ENCODE measurements around the gene CTDSPL2. TPM values are rescaled to one million over a fixed set of nuclear protein-coding genes. Genes with fewer than 3 reads are reported as not detected.

The CTDSPL2 gene
- total RNA-seq (2012; rRNA removed), result 47.3 and 97.5 TPM in 2 replicates
- 14.9 and 17.3 TPM in 2 replicates for polyA plus RNA-seq (2012; rRNA removed)
- polyA plus RNA-seq (2012; cell fraction: cytosol; rRNA removed), result 1.2 and 2.7 TPM in 2 replicates
- 1.9 and 15.1 TPM in 2 replicates for polyA plus RNA-seq (2012; cell fraction: nucleus; rRNA removed; ENCODE audit: low replicate concordance)
- Bru-seq, nascent RNA, result percentile 76 among the genes with signal in this experiment
- BruChase-seq, experiment 1, labeled RNA remaining after a 6-hour chase, result percentile 75 among the genes with signal in this experiment
- BruChase-seq, experiment 2, labeled RNA remaining after a 2-hour chase, result percentile 72 among the genes with signal in this experiment
- long read RNA-seq, full-length matches to known transcripts, result 9 of 28 reads
- long read RNA-seq, partial matches to known transcripts, result 17 of 28 reads
- long read RNA-seq, other reads (novel, unspliced or antisense), result 2 of 28 reads

DNA sequence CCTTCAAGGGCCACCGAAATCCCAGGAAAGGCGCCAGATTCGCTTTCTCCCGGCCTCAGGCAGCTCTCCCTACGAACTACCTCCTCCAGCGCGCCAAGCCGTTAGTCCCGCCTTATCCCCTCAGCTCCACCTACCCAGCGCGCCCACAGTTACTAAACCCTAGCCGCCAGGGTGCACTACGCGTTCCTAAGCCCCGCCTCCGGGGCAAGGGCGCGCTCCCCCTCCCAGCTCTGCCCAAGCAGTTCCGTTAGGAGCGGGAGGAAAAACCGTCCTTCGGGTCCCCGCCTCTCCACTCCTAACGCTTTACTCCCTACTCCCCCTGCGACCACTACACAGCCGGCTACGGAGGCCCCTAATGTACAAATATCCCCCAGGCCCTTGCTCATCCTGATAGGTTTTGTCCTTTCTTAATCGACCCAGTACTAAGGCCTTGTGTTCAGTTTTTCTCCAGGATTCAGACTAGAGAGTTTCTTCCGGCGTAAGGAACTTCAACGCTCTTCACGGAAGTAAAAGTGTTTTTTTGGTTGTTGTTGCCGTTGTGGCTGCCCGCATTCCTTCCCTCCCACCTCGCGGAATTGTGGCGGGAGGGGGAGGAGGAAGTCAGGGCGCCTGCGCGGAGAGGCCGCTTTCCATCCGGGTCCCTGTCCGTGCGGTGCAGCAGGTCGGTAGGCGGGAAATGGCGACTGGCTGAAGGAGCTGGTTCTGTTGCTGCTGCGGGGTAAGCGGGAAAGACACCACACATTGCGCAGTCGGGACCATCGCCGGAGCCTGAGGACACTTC is at the start of gene CTDSPL2:
CTDSPL2 (plus strand) TSS at position 655 of the 781 bp plus-strand sequence. CDS start 31,386 bp downstream, outside the sequence.
- peaks cover 32% of the 10 kb centered on the region for H4K20me1 ChIP-seq (ENCODE audit: insufficient read depth, low read length)
- ChIA-PET POLR2A (ENCODE audit: unreplicated experiment) (no interaction called here), CTCF (interaction anchor here (0.6 to 1.2 kb wide), 8 partner anchors 14 to 101 kb away, joined by 3 to 6 read pairs (median 3); no protein-coding TSS in a partner anchor)
- H3K4me1 ChIP-seq (ENCODE audit: control insufficient read depth, insufficient read depth, low read length), result no peaks in the 10 kb centered on the region
- H3K23ac ChIP-seq (ENCODE audit: low read depth, low read length), result peak within 1 kb of the TSS; percentile 100
- H2AK5ac ChIP-seq (ENCODE audit: low read depth, low read length), result peak within 1 kb of the TSS; percentile 80
- peak within 1 kb of the TSS; percentile 92 for H3K18ac ChIP-seq (ENCODE audit: low read depth, low read length)
- H3K56ac ChIP-seq (ENCODE audit: extremely low read depth, insufficient read depth, low read length), result peak within 1 kb of the TSS; percentile 100
- peak within 1 kb of the TSS; percentile 93 to 100 for H4K8ac ChIP-seq (ENCODE audit: low read depth in 2 of 2, low read length in 2 of 2)
- H3K9me3 ChIP-seq (ENCODE audit: control insufficient read depth, insufficient read depth, low read length), result no peaks in the 10 kb centered on the region
- H3K27me3 ChIP-seq (ENCODE audit: control insufficient read depth, insufficient read depth, low read length), result no peaks in the 10 kb centered on the region
- dilution Hi-C loops (cut with HindIII; ENCODE audit: low sequenced_read_pairs, unreplicated experiment) (no loop called here), intact Hi-C loops (cut with micrococcal nuclease) (loop anchor here (2.0 to 5.0 kb wide), 2 partner anchors 110 to 138 kb away; partner anchors contain the start of genes EIF3J and GOLM2), in situ Hi-C loops (cut with MboI; ENCODE audit: low sequenced_read_pairs) (no loop called here)
- peak within 1 kb of the TSS; percentile 99 for H2AFZ ChIP-seq (replicated peaks; ENCODE audit: low read length, poor library complexity)
- DNase-seq (peak; percentile 98), ATAC-seq (ENCODE audit: low read depth) (peak; percentile 99)
- H3K14ac ChIP-seq (replicated peaks; ENCODE audit: low read depth, low read length), result peak within 1 kb of the TSS; percentile 100
- BruUV-seq (replicated peaks), result no TSS peak
- H4K5ac ChIP-seq (ENCODE audit: low read depth, low read length), result peak within 1 kb of the TSS; percentile 92
- TF ChIP-seq NFE2L2 (IDR thresholded peaks at IDR 0.05; ENCODE audit: low read depth, low read length) (no peak), CHD1 (IDR thresholded peaks at IDR 0.05; ENCODE audit: low read depth, low read length) (peak; percentile 76; the same call in 1 of the 2 replicates), MAZ (IDR thresholded peaks at IDR 0.05; ENCODE audit: borderline replicate concordance, low read depth, low read length) (peak; percentile 99), SMC3 (IDR thresholded peaks at IDR 0.05; ENCODE audit: low read depth, low read length) (no peak), RCOR1 (IDR thresholded peaks at IDR 0.05; ENCODE audit: insufficient replicate concordance, low read length) (no peak), MXI1 (IDR thresholded peaks at IDR 0.05; ENCODE audit: borderline replicate concordance, low read depth, low read length) (peak; percentile 28; the same call in 1 of the 2 replicates), RAD21 (IDR thresholded peaks at IDR 0.05; ENCODE audit: low read length) (peak; percentile 25), BHLHE40 (IDR thresholded peaks at IDR 0.05; ENCODE audit: low read depth, low read length) (no peak), POLR2A (IDR thresholded peaks at IDR 0.05; ENCODE audit: low read depth, low read length) (peak; percentile 87), RFX5 (IDR thresholded peaks at IDR 0.05; ENCODE audit: low read depth, low read length) (no peak)
- TF ChIP-seq, protein P1, sequence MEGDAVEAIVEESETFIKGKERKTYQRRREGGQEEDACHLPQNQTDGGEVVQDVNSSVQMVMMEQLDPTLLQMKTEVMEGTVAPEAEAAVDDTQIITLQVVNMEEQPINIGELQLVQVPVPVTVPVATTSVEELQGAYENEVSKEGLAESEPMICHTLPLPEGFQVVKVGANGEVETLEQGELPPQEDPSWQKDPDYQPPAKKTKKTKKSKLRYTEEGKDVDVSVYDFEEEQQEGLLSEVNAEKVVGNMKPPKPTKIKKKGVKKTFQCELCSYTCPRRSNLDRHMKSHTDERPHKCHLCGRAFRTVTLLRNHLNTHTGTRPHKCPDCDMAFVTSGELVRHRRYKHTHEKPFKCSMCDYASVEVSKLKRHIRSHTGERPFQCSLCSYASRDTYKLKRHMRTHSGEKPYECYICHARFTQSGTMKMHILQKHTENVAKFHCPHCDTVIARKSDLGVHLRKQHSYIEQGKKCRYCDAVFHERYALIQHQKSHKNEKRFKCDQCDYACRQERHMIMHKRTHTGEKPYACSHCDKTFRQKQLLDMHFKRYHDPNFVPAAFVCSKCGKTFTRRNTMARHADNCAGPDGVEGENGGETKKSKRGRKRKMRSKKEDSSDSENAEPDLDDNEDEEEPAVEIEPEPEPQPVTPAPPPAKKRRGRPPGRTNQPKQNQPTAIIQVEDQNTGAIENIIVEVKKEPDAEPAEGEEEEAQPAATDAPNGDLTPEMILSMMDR (conservative IDR thresholded peaks at IDR 0.05; ENCODE audit: low read depth, low read length), result peak; percentile 48
- TF ChIP-seq, protein P2, sequence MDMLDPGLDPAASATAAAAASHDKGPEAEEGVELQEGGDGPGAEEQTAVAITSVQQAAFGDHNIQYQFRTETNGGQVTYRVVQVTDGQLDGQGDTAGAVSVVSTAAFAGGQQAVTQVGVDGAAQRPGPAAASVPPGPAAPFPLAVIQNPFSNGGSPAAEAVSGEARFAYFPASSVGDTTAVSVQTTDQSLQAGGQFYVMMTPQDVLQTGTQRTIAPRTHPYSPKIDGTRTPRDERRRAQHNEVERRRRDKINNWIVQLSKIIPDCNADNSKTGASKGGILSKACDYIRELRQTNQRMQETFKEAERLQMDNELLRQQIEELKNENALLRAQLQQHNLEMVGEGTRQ (IDR thresholded peaks at IDR 0.05; ENCODE audit: low read depth, low read length), result no peak
- H2AK9ac ChIP-seq (replicated peaks; ENCODE audit: low read depth, low read length, poor library complexity), result peak within 1 kb of the TSS; percentile 95
- 0% methylated on average over 7 of the region's 53 CpGs; no CpG with 5 or more reads in 1 of the 2 experiments for WGBS, 2 experiments (ENCODE audit: extremely low coverage in 2 of 2, insufficient read length in 1 of 2)
- H3K27ac ChIP-seq (ENCODE audit: insufficient read depth, low read length), result peak within 1 kb of the TSS; percentile 89
- peak within 1 kb of the TSS; percentile 89 for H3K4me3 ChIP-seq (ENCODE audit: insufficient read depth, low read depth, low read length)
- H3K9ac ChIP-seq (ENCODE audit: low read depth, low read length), result peak within 1 kb of the TSS; percentile 94
- peak within 1 kb of the TSS; percentile 99 for H4K91ac ChIP-seq (ENCODE audit: insufficient read depth, low read depth, low read length)
- peak within 1 kb of the TSS; percentile 99 for H3K4ac ChIP-seq (ENCODE audit: low read depth, low read length)
- peak within 1 kb of the TSS; percentile 96 for H2BK5ac ChIP-seq (ENCODE audit: low read depth, low read length, poor library complexity, severe bottlenecking)
- peaks cover 1% of the 10 kb centered on the region; the same call in 1 of the 2 replicates for H3K36me3 ChIP-seq (ENCODE audit: control insufficient read depth, insufficient read depth, low read length)
- H2BK120ac ChIP-seq (ENCODE audit: low read depth, low read length), result peak within 1 kb of the TSS; percentile 99
- H3K4me2 ChIP-seq (ENCODE audit: low read depth, low read length), result peak within 1 kb of the TSS; percentile 87
- H2BK20ac ChIP-seq (ENCODE audit: low read depth, low read length), result peak within 1 kb of the TSS; percentile 99
- peaks cover 0 to 27% of the 10 kb centered on the region in 2 experiments; a peak in 2 of 4 replicates for H3K79me1 ChIP-seq (ENCODE audit: low read depth in 1 of 2, low read length in 2 of 2)
- H3K9me1 ChIP-seq (ENCODE audit: insufficient read depth, low read length), result peaks cover 3% of the 10 kb centered on the region; the same call in 1 of the 2 replicates
- peak within 1 kb of the TSS; percentile 100 for H2BK15ac ChIP-seq (ENCODE audit: low read depth, low read length)

All from IMR-90 (cell line).